Smooth muscle cell (in vitro differentiated cells): ENCODE results near the gene PLS3. TPM values are rescaled to one million over a fixed set of nuclear protein-coding genes. Genes with fewer than 3 reads are reported as not detected.
A peak's percentile ranks its signal among the peaks of the same experiment; 100 is the strongest.

Source experiments
- DNase-seq: peaks from one replicate; lab custom pipeline; 2025; ENCODE audit not compliant: unreplicated experiment; lab: John Stamatoyannopoulos, UW
- H2AFZ ChIP-seq: fragments of 200-600 bp; sonication (generic); 2 replicates; pipeline ENCODE4 v1.6.0; 2016; ENCODE audit warnings: antibody characterized with exemption, low read depth, mild to moderate bottlenecking
- H3F3A ChIP-seq: fragments of 200-600 bp; sonication (generic); 2 replicates; pipeline ENCODE4 v1.6.0; 2017; ENCODE audit warnings: antibody characterized with exemption, low read depth
- H3K27ac ChIP-seq: fragments of 200-600 bp; sonication (generic); 2 replicates; pipeline ENCODE4 v1.5.1; 2016; ENCODE audit warnings: low read depth, mild to moderate bottlenecking
- H3K27me3 ChIP-seq: fragments of 200-600 bp; sonication (generic); 2 replicates; pipeline ENCODE4 v1.6.1; 2016; ENCODE audit warnings: low read depth, mild to moderate bottlenecking
- H3K36me3 ChIP-seq: fragments of 200-600 bp; sonication (generic); 2 replicates; pipeline ENCODE4 v1.5.1; 2016; ENCODE audit warnings: low read depth
- H3K4me1 ChIP-seq: fragments of 200-600 bp; sonication (generic); 2 replicates; pipeline ENCODE4 v1.5.1; 2016; ENCODE audit warnings: low read depth
- H3K4me2 ChIP-seq: fragments of 200-600 bp; sonication (generic); 2 replicates; pipeline ENCODE4 v1.6.0; 2016; ENCODE audit warnings: mild to moderate bottlenecking
- H3K4me3 ChIP-seq: fragments of 200-600 bp; sonication (generic); 2 replicates; pipeline ENCODE4 v1.5.1; 2016; ENCODE audit warnings: mild to moderate bottlenecking
- H3K79me2 ChIP-seq: fragments of 200-600 bp; sonication (generic); 2 replicates; pipeline ENCODE4 v1.6.0; 2016; ENCODE audit warnings: low read depth, mild to moderate bottlenecking
- H3K9ac ChIP-seq: fragments of 200-600 bp; sonication (generic); 2 replicates; pipeline ENCODE4 v1.6.0; 2016; ENCODE audit warnings: low read depth
- H3K9me3 ChIP-seq: fragments of 200-600 bp; sonication (generic); replicated peaks from 2 replicates; pipeline ENCODE4 v1.5.1; 2016; ENCODE audit warnings: low read depth
- H4K20me1 ChIP-seq: fragments of 200-600 bp; sonication (generic); 2 replicates; pipeline ENCODE4 v1.6.0; 2016; ENCODE audit warnings: low read depth
- CTCF ChIP-seq: fragments of 200-600 bp; sonication (generic); IDR thresholded peaks from 2 replicates; pipeline ENCODE4 v1.5.1; 2017; ENCODE audit warnings: borderline replicate concordance, mild to moderate bottlenecking, antibody characterized with exemption; ENCODE audit not compliant: insufficient read depth, poor library complexity, severe bottlenecking
- WGBS: methylation state at CpG from one replicate; pipeline ENCODE4 v1.1.7; 2016; ENCODE audit warnings: low lambda C conversion rate; 5-methylcytosine and 5-hydroxymethylcytosine counted together
- polyA plus RNA-seq: library from polyadenylated mRNA; unstranded; fragments of >200 nt; fragmentation: Nextera tagmentation; extraction: Ambion mirVana; gene quantifications from 2 replicates; pipeline ENCODE4 v1.2.1, GENCODE V29; 2016
- total RNA-seq: library from RNA; depleted of rRNA; stranded (reverse); fragments of >200 nt; gene quantifications from 2 replicates; pipeline ENCODE4 v1.2.3, GENCODE V29; 2014

PLS3 gene
- total and polyA plus RNA-seq, 2 experiments from 2014 or later = 305 to 609 TPM

- Histone ChIP-seq H3K27ac (peak overlapping the region; percentile 49), H3K79me2 (peaks cover 96% of the 10 kb centered on the region)
- DNase-seq = no peak
Observed at GRCh38 chrX:115606861-115607260, 45.9 kb downstream of the PLS3 start.

DNA sequence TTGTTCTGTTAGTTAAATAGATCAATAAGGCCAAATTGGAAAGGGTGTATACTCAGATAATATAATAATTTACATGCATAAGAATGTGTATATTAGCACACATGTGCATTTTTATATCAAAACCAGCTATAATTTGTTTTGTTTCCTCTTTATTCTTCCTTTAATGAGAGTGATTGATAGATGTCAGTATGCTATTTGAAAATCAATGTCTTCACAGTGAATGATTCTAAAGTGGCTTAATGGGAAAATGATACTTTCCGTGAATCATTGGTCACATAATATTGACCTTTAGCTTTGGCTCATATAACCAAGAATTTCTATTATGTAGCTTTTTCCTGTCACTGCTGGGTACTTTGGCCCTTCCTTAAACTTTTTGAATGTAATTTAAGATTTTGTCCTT is 48.6 kb downstream of the PLS3 start:
- 91% methylated on average over 1 of the region's 1 CpG for WGBS
- no peak overlapping the region for H3K9ac ChIP-seq
- DNase-seq = no peak
- H3K4me2 ChIP-seq = no peak overlapping the region
- peaks cover 7% of the 10 kb centered on the region for H3K36me3 ChIP-seq
- peaks cover 87% of the 10 kb centered on the region for H3K79me2 ChIP-seq
- H3K27ac ChIP-seq = no peak overlapping the region
- peaks cover 37% of the 10 kb centered on the region for H3F3A ChIP-seq
- no peak overlapping the region for H2AFZ ChIP-seq
- peaks cover 25% of the 10 kb centered on the region for H3K4me1 ChIP-seq
- H3K9me3 ChIP-seq = no peaks in the 10 kb centered on the region
- peaks cover 28% of the 10 kb centered on the region for H4K20me1 ChIP-seq
- no peak overlapping the region for H3K4me3 ChIP-seq
- H3K27me3 ChIP-seq = no peaks in the 10 kb centered on the region
- no peak for TF ChIP-seq CTCF

More at GRCh38 chrX:115606861-115607260, 45.9 kb downstream of the PLS3 start:
- peaks cover 7% of the 10 kb centered on the region for H3K36me3 ChIP-seq
- no peak overlapping the region for H2AFZ ChIP-seq
- H3K4me3 ChIP-seq = no peak overlapping the region
- no peak for TF ChIP-seq CTCF
- H3F3A ChIP-seq = peaks cover 19% of the 10 kb centered on the region
- no peaks in the 10 kb centered on the region for H3K27me3 ChIP-seq
- H4K20me1 ChIP-seq = peaks cover 28% of the 10 kb centered on the region
- no peak overlapping the region for H3K9ac ChIP-seq
- H3K4me2 ChIP-seq = no peak overlapping the region
- H3K4me1 ChIP-seq = peaks cover 3% of the 10 kb centered on the region
- no peaks in the 10 kb centered on the region for H3K9me3 ChIP-seq
- 78% methylated on average over 5 of the region's 5 CpGs for WGBS

- no peak overlapping the region for H3K9ac ChIP-seq
- H3K4me3 ChIP-seq = no peak overlapping the region
- peaks cover 67% of the 10 kb centered on the region for H3K79me2 ChIP-seq
- H3K4me1 ChIP-seq = peaks cover 44% of the 10 kb centered on the region
- 20% methylated on average over 5 of the region's 5 CpGs for WGBS
- peak overlapping the region; percentile 78 for H3K4me2 ChIP-seq
- no peak for DNase-seq
- H3F3A ChIP-seq = peaks cover 39% of the 10 kb centered on the region
- H3K27me3 ChIP-seq = no peaks in the 10 kb centered on the region
- no peaks in the 10 kb centered on the region for H3K9me3 ChIP-seq
- no peaks in the 10 kb centered on the region for H3K36me3 ChIP-seq
- no peak for TF ChIP-seq CTCF
- no peaks in the 10 kb centered on the region for H4K20me1 ChIP-seq
- H3K27ac ChIP-seq = peak overlapping the region; percentile 88
- H2AFZ ChIP-seq = no peak overlapping the region
Observed at GRCh38 chrX:115616943-115617563, 56.1 kb downstream of the PLS3 start.

GRCh38 chrX:115622534-115622933 is 61.6 kb downstream of the PLS3 start:
- H2AFZ ChIP-seq = no peak overlapping the region
- peaks cover 7% of the 10 kb centered on the region for H3K36me3 ChIP-seq
- H3K27ac ChIP-seq = peak overlapping the region; percentile 54
- no peaks in the 10 kb centered on the region for H3K27me3 ChIP-seq
- H3K79me2 ChIP-seq = peaks cover 84% of the 10 kb centered on the region
- no peak for DNase-seq
- H3K4me2 ChIP-seq = peak overlapping the region; percentile 19
- TF ChIP-seq CTCF = no peak
- peaks cover 4% of the 10 kb centered on the region for H3F3A ChIP-seq
- 38% methylated on average over 4 of the region's 4 CpGs for WGBS
- no peaks in the 10 kb centered on the region for H4K20me1 ChIP-seq
- peaks cover 21% of the 10 kb centered on the region for H3K4me1 ChIP-seq
- no peak overlapping the region for H3K9ac ChIP-seq
- H3K9me3 ChIP-seq = no peaks in the 10 kb centered on the region
- no peak overlapping the region for H3K4me3 ChIP-seq
